GM19438 (cell line): Measurements from ENCODE around the gene RNF223.

Experiments used
- ATAC-seq: cut with Tn5 transposase; IDR thresholded peaks from one replicate; pipeline ENCODE4 v1.9.1; 2021; ENCODE audit warnings: low read depth; ENCODE audit not compliant: unreplicated experiment

Gene RNF223

DNA sequence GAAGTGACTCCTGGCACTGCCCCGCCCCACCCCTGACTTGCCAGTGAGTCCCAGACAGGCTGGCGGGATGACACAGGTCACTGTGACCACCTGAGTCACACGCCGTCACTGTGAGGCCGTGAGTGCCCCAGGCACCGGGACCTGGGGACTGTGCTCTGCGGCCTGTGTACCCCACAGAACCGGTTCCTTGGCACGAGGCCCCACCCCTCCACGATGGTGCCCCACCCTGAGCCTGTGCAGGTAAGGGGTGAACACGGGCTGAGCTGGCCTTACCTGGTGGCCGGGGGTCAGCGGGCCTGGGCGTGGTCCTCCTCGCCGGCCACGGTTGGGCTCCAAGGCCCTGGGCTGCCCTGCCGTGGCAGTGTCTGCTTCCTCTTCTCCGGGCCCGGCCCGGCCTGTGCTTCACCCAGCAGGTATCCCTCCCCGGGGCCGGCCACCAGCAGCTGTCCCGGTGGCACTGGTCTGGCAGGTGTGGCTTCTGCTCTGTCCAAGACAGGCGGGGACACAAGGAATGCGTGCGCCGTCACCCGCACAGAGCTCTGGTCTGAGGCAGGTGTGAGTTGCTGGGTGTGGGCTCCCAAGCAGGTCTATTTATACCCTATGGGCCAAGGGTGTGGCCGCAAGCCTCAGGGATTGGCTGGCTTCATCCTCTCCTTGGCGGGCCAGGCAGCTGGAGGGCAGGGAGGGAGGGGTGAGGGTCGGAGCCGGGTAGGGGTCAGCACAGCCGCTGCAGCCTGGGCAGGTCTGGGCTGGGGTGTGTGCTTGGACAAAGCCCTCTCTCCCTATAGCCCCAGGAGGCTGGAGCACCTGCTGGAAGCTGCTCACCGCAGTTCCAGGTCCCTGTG lies at the start of gene RNF223:
Gene RNF223 (minus strand): TSS at position 564 of the 845 bp plus-strand sequence. CDS start 1,740 bp downstream, outside the sequence.
- no peak for ATAC-seq

DNA sequence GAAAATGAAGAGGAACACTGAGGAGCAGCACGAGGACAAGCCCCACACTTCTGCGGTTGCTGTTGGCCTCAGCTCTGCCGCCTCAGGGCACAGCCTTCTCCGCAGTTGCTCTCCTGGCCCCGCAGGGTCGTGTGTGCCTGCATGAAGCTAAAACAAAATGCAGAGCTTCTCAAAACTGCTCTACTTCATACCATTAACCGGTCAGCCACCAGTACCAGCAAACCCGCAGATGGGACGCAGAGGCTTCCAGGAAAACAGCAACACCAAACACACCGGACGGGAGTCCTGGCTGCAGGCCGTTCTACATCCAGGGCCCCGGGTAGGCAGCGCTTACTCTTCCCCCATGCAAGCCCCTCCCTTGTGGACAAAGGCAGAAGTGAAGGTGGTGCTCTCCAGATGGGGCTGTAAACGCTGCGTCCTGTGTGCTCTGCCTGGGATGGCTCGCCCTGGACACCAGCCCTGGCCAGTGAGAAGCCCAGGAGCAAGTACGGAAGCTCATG lies 48.9 kb upstream of the RNF223 start:
- ATAC-seq, result no peak

DNA sequence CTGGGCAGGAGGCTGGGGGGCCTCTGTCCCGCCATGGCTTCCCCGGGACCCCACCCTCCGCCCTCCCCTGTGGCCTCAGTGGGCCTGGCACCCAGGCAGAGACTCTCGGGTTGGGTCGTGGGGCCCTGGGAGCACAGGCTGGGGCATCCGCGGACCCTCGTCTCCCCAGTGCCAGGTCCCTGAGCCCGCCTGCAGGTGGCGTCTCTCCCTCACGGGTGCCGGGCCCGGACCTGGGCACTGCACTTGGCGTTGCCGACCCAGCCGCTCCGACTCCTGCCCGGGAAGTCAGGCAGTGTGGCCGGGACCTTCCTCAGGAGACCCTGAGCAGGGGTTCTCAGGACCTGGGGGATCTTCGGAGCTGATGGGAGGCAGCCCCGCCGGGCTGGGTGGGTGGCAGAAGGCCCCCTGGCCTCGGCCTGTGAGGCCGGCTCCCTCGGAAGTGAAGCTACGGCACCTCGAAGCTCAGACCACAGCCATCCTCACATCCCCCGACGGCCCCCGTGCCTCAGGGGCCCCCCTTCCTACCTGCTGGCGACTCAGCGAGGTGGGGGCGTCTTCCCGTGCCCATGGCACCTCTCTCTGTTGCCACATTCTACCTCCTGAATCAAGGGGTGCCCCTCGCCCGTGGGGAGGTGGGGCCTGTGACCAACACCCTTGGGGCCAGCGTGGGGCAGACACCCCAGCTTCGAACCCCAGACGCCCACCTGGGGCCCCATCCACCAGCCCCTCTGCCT lies 48.1 kb upstream of the RNF223 start:
- no peak for ATAC-seq

DNA sequence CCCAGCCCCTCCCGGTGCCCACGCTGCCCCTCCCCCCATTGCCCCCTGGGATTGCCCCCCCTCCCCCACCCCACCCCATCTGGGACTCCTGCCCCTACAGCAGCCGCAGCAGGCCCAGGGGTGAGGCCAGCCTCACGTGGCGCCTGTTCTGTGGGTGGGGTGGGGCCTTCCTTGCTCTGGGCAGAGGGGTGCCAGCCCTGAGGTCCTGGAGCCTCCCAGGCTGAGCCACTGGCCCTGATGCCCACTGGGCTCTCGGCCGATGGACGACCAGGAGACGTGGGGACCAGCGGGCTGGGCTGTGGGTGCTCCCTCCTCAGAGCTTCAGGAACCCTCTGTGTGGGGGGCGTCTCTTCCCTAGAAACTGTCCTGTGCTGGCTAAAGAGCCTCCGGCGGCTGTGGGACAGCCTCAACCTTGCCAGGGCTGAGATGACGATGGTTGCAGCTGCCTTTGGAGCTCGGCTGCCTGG lies 47.5 kb upstream of the RNF223 start:
- ATAC-seq, result no peak

DNA sequence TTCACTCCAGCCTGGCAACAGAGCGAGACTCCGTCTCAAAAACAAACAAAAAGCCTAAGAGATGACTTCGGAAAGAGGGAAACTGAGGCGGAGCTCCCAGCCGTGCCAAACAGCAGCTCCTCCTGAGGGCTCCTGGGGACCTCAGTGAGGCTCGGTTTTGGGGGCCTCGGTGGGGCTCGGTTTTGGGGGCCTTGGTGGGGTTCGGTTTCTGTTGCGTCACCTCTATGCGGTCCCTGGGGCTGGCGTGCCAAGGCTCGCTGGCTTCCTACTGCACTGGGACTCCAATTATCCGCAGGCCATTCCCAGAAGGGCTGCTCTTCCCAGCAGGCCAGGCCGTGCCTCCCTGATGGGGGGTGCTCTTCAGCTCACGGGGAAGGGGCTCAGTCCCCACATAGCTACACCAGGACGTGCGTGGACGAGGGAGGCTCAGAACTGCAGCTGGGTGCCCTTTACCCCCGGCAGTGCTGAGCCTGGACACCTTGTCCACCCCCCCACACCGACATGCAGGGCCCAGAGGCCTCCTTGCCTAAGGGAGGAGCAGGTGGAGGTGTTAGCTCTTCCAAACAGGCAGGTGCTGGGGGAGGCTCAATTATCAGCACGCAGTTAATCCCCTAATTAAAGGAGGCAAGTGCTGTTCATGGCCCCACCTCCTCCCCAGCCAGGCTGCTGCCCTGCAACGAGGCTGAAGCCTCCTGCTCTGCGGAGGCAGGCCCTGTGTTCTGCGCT lies 46.9 kb upstream of the RNF223 start:
- ATAC-seq, result no peak

DNA sequence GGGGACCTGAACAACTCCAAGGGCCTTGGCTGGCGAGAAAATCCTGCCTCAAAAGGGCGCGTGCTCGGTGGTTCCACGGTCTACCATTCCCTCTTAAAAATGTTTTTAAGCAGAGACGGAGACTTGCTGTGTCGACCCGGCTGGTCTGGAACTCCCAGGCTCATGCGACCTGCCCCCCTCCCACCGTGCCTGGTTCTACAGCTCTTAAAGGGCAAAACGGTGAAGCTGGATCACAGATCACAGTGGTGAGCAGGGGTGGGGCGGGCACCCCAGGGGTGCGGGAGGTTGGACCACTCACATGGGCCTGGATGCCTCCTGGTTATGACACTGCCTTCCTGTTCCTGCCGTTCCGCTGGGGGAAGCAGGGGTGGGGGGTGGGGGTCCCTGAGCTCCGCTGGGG lies 46.0 kb upstream of the RNF223 start:
- no peak for ATAC-seq

DNA sequence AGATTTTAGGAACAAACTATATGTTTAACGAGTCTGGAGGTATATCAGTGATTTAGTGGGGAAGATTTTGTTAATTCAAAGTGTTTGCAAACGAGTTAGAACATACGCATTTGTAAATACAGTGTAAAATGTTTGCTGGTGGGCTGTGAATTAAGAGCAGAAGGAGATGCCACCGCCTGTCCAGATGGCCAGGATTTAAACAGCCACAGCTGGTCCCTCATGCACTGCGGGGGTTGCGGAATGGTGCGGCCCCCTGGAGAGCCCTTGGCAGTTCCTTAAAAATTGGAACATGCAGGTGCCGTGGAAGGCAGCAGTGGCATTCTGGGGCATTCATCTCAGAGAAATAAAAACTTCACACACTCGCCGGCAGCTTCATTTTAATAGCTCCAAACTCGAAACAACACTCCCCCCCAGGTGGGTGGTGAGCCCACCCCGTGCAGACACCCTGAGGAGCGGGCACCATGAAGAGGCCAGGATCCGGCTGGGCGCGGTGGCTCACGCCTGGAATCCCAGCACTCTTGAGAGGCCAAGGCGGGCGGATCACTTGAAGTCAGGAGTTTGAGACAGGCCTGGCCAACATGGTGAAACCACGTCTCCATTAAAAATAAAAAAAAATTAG lies 45.3 kb upstream of the RNF223 start:
- ATAC-seq, result no peak

DNA sequence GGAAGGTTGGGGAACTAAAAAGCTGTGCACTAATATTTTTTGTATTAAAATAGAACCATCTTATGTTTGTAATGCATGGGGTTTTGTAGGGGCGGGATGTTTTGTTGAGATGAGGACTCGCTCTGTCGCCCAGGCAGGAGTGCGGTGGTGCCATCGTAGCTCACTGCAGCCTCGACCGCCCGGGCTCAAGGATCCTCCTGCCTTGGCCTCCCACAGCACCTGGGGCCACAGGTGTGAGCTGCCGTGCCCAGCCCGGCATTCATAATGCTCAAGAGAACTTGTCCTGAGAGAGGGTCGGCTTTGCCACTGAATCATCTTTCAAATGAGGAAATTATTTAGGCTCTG lies 44.7 kb upstream of the RNF223 start:
- no peak for ATAC-seq

DNA sequence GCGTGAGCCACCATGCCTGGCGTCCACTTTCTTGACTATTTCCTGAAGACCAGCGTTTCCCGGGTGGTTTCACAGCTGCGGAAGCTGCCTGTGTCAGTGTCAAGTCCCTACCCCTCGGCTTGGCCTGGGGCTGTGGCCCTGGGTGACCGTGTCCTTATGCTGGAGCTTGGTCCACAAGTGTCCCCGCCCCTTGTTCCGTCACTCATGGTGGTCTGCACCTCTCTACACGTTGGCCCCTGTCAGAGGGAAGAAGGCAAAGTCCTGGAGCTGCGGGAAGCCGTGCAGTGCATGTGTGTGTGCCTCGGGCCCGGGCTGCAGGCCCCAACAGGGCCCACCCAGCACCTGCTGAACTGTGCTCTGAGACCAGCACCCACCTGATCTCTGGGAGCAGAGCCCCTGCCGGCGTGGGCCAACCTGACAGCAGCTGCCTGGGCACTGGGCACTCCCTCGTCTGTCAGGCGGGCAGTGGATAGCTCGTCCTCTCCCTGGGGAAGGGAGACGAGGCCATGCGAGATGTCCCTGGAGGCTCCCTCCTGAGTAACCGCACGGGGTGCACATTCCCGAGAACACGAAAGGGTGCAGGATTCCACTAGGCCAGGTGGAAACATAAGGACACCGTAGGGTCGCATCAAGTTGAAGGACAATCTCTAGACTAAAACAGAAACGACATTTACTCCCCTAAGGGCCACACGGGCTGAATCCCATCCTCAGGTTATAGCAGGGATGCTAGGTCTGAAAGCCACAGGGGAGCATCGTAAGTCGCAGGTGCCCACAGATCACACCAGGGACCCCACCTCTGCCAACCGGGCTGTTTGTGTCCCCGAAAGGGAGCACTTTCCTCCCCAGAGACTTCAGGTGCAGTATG lies 44.1 kb upstream of the RNF223 start:
- no peak for ATAC-seq

DNA sequence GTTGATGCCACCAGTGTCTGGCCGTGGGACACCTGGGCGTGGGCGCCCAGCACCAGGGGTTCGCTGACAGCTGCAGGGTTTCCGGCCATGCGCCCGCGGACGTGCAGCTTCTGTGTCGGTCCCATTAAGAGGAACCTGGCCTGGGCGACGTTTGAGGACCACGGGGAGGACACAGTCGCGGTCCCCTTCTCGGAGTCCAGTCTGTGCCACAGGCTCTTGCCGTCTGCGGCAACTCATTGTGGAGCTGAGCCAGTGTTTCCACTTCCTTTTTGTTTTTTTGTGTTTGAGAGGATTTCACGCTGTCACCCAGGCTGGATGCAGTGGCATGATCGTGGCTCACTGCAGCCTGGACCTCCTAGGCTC lies 43.3 kb upstream of the RNF223 start:
- no peak for ATAC-seq

DNA sequence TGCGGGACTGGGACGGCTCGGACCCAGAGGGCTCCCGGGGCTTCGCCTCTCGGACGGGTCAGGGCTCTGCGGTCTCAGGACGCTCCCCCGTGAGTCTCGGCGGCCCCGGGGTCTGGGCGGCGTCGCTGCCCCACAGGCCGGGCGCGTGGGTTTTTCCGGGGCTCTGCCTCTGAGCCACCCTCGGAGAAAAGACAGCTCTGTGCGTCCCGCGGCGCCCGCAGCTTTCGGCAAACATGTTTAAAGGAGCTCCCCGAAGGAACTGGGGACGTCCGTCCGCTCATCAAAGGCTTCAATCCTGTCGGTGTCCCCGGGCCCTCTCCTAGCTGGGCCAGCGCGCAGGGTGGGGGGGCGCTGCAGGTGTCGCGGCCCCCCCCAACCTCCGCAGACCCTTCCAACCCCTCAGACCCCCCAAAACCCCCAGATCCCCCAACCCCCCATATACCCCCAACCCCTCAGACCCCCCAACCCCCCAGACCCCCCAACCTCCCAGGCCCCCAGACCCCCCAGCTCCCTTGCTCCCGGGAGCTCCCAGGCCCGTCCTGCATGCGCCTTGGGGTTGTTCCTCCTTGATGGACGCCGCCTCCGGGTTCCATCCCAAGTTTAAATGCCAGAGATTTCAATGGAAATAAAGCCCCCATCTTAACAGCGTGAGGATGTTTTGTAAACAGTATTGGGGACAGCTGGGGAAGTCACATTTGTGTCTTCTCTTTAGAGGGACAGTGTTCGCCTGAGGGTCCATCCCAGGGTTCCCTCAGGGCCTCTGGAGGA lies 42.8 kb upstream of the RNF223 start:
- peak; percentile 7 for ATAC-seq

DNA sequence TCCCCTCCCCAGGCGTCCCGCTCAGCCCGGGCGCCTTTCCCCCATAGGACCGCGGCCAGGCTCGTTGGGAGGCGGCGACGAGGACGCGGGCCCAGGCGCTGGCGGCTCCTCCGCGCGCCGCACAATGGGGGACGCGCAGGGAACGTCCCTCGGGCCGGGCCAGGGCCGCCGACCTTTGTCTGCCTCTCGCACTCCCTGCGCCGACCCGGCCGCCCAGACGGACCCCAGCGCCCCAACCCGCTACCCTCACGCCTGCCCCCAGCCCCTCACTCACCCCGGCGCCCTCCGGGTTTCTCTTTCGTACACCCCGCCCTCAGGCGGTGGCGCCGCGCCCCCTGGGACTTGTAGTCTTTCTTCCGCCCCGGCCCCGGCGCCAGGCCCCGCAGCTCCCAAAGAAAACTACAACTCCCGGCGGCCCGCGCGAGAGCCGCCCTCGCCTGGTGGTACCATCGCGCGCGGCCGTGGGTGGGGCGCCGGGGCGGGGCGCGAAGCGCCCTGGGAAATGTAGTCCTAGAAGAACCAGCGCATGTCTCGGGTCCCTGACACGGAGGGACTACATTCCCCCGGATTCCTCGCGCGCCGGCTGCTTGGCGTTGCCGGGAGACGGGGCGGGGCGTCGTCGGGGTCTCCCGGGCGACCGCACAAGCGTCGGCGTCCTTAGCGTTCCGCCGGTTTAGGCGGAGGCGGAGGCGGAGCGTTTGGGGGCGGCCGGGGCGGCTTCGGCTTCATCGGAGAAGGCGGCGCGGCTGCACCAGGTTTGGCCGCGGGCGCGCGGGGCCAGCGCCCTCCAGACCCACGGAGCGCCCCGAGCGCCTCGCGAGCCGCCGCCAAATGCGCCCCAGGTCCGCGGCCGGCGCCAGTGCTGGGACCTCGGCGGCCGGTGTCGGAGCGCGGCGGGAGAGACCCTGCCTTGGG lies 41.9 kb upstream of the RNF223 start, which contains the start of gene C1orf159:
Gene C1orf159 (minus strand): TSS at position 304 of the 915 bp plus-strand sequence. CDS start 24,546 bp downstream, outside the sequence.
- ATAC-seq, result peak; percentile 91

DNA sequence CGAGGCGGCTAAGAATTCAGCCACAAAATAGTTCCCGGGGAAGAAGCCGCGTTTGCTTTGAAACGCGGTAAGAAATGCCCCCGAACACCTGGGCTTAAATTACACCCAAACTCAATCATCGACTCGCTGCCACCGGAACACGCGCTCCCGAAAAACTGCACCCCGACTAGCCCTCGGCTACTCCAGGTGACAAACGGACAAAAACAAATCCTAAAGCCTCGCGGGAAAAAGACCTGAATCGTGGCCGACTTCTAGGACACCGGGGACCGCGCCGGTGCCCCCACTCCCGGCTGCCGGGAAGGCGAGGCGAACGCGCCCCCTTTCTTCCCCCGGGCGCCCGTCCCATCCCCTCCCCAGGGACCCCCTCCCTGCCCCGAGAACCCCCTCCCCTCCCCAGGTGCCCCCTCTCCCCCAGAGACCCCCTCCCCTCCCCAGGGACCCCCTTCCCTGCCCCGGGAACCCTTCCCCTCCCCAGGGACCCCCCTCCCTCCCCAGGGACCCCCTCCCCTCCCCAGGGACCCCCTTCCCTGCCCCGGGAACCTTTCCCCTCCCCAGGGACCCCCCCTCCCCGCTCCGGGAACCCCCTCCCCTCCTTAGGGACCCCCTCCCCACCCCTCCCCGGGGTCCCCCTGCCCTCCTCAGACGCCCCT lies 41.2 kb upstream of the RNF223 start:
- ATAC-seq, result no peak

DNA sequence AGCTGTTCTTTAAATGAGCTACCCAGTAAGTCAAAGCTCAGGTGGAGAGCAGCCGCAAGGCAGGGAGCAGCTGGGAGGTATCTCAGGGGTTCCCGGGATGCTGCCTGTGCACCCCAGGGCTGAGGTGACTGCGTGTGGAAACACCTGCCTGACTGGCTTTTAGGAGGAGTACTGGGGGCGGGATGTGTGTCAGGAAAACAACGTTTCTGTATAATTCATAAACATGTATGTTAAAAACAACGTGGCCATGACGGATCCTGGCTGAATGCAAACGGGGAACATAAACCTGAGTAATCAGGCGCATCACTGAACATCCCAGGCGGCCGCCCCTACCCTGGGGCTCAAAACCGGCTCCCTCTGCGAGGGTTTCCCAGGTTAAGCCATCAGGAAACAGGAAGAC lies 40.3 kb upstream of the RNF223 start:
- no peak for ATAC-seq

DNA sequence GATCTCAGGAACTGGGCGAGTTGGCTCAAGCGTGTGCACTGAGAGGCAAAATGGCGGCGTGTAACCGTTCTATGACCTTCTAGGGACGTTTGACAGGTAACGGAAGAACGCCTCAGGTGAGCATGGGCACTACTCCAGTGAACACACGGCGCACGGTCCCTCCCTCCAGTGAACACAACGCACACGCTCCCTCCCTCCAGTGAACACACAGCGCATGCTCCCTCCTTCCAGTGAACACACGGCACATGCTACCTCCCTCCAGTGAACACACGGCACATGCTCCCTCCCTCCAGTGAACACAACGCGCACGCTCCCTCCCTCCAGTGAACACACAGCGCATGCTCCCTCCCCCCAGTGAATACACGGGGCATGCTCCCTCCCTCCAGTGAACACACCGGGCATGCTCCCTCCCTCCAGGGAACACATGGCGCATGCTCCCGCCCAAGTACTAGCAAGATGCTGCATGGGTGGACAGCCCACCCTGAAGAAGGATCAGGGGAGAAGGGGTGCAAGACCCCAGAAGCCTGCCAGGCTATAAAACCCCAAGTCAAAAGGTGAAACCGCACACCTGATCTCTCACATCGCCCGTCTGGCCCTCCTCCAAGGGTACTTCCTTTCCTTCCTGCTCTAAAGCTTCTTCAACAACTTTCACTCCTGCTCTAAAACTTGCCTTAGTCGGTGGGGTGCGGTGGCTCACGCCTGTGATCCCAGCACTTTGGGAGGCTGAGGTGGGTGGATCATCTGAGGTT lies 38.3 kb upstream of the RNF223 start:
- no peak for ATAC-seq

DNA sequence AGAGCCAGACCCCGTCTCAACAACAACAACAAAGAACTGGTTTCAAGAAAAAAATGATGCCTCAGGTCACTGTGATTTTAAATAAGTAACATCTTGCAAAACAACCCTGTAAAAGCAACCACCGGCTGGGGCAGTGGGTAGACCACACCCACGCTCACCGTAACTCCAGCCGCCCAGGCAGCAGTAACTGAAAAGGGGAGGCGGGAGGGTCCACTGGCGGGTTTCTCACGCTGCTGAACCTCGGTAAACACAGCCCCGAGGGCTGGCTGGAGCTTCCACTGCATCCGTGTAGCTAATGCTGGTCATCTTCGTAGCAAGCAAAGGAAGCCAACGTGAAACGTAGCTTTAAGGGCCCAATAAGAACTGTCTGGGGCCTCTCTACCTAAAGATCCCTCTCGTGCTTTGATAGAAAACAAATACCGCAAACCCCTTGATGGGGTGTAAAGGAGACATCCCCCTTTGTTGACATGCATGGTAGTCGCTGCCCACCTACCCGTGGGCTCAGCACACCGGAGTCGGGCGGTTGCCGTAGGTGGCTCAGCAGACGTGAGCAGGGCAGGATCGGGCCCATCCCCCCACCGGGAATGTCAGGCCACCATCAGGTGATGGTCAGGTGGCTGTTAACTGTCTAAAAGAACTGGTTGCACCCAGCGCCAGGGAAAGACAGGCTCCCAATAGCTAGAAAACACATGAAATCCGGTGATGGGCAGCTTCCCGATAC lies 37.6 kb upstream of the RNF223 start:
- ATAC-seq, result no peak
